OCI-LY3 (cell line): ENCODE data around the gene PPP1R2B.
"Not testable (repeated sequence)": the region's sequence is repeated elsewhere in the genome, so short reads cannot be mapped to it uniquely, and the experiment has no call there.

Source experiments
- H2AFZ ChIP-seq: fragments of 200-600, 300-600 bp; shearing (Covaris generic); 2 replicates; pipeline ENCODE4 v1.6.0; 2014; ENCODE audit warnings: antibody characterized with exemption, low read depth, low read length
- H3K27ac ChIP-seq: fragments of 200-600, 300-600 bp; sonication (generic); 2 replicates; pipeline ENCODE4 v1.5.1; 2014; ENCODE audit warnings: mild to moderate bottlenecking, low read length, moderate library complexity, mixed read lengths
- H3K27me3 ChIP-seq: fragments of 200-600, 300-600 bp; sonication (generic); 2 replicates; pipeline ENCODE4 v1.6.1; 2014; ENCODE audit warnings: low read depth, low read length, mixed read lengths
- H3K36me3 ChIP-seq: fragments of 200-600, 300-600 bp; sonication (generic); replicated peaks from 2 replicates; pipeline ENCODE3; 2014; ENCODE audit warnings: low read depth, low read length, mixed read lengths
- H3K4me1 ChIP-seq: fragments of 300-600, 200-600 bp; sonication (generic); 2 replicates; pipeline ENCODE4 v1.6.1; 2014; ENCODE audit warnings: low read length, mixed read lengths
- H3K4me2 ChIP-seq: fragments of 200-600, 300-600 bp; sonication (generic); 2 replicates; pipeline ENCODE4 v1.6.1; 2014; ENCODE audit warnings: low read length, mixed read lengths
- H3K4me3 ChIP-seq: fragments of 300-600, 200-600 bp; sonication (generic); 2 replicates; pipeline ENCODE4 v1.5.1; 2014; ENCODE audit warnings: antibody characterized with exemption, mild to moderate bottlenecking, low read length, moderate library complexity
- H3K79me2 ChIP-seq: fragments of 300-600, 200-600 bp; shearing (Covaris generic); 2 replicates; pipeline ENCODE4 v1.6.1; 2014; ENCODE audit warnings: mild to moderate bottlenecking, low read length, mixed read lengths
- H3K9ac ChIP-seq: fragments of 300-600, 200-600 bp; shearing (Covaris generic); 2 replicates; pipeline ENCODE4 v1.6.0; 2014; ENCODE audit warnings: mild to moderate bottlenecking, low read length, moderate library complexity
- H3K9me3 ChIP-seq: fragments of 200-600, 300-600 bp; shearing (Covaris generic); 2 replicates; pipeline ENCODE4 v1.6.1; 2014; ENCODE audit warnings: low read length, mixed read lengths; ENCODE audit not compliant: insufficient read depth
- H4K20me1 ChIP-seq: fragments of 200-600, 300-600 bp; sonication (generic); 2 replicates; pipeline ENCODE4 v1.6.1; 2016; ENCODE audit warnings: low read length, mixed read lengths; ENCODE audit not compliant: insufficient read depth
- CTCF ChIP-seq: fragments of 200-600, 300-600 bp; sonication (generic); IDR thresholded peaks from 2 replicates; pipeline ENCODE4 v1.5.1; 2014; ENCODE audit warnings: antibody characterized with exemption, low read length, low read depth
- EZH2phosphoT487 ChIP-seq: fragments of 200-600 bp; shearing (Covaris generic); IDR thresholded peaks from 2 replicates; pipeline ENCODE4 v1.6.1; 2018; ENCODE audit warnings: antibody characterized with exemption, mixed run types, low read depth

Gene PPP1R2B

GRCh38 chr5:156841737-156842136 lies 8.4 kb upstream of the PPP1R2B start:
- TF ChIP-seq CTCF = no peak
- no peak for TF ChIP-seq EZH2phosphoT487
- H3K4me1 ChIP-seq = no peaks in the 10 kb centered on the region
- H3K9ac ChIP-seq = no peak overlapping the region
- no peaks in the 10 kb centered on the region for H4K20me1 ChIP-seq
- H3K4me2 ChIP-seq = no peak overlapping the region
- no peak overlapping the region for H2AFZ ChIP-seq
- H3K9me3 ChIP-seq = no peaks in the 10 kb centered on the region
- no peak overlapping the region for H3K27ac ChIP-seq
- no peaks in the 10 kb centered on the region for H3K36me3 ChIP-seq
- no peak overlapping the region for H3K4me3 ChIP-seq
- no peaks in the 10 kb centered on the region for H3K27me3 ChIP-seq
- no peaks in the 10 kb centered on the region for H3K79me2 ChIP-seq

- H3K36me3 ChIP-seq = no peaks in the 10 kb centered on the region
- no peaks in the 10 kb centered on the region for H4K20me1 ChIP-seq
- no peaks in the 10 kb centered on the region for H3K79me2 ChIP-seq
- no peaks in the 10 kb centered on the region for H3K4me1 ChIP-seq
- H3K4me2 ChIP-seq = no peak overlapping the region
- no peak overlapping the region for H2AFZ ChIP-seq
- no peak overlapping the region for H3K27ac ChIP-seq
- no peaks in the 10 kb centered on the region for H3K9me3 ChIP-seq
- no peak for TF ChIP-seq EZH2phosphoT487
- TF ChIP-seq CTCF = no peak
- H3K9ac ChIP-seq = no peak overlapping the region
- no peak overlapping the region for H3K4me3 ChIP-seq
- H3K27me3 ChIP-seq = no peaks in the 10 kb centered on the region
Observed at GRCh38 chr5:156846914-156847313, 3.2 kb upstream of the PPP1R2B start.

GRCh38 chr5:156848447-156848846 lies 1.6 kb upstream of the PPP1R2B start:
- H3K4me3 ChIP-seq, H3K27ac ChIP-seq, H2AFZ ChIP-seq, H3K27me3 ChIP-seq, H4K20me1 ChIP-seq, H3K36me3 ChIP-seq, H3K9ac ChIP-seq, H3K4me2 ChIP-seq, H3K79me2 ChIP-seq, H3K9me3 ChIP-seq, H3K4me1 ChIP-seq: not testable (repeated sequence)

- Histone ChIP-seq H3K27ac (no peak overlapping the region), H3K4me3 (no peak overlapping the region), H3K9me3 (no peaks in the 10 kb centered on the region), H3K79me2 (no peaks in the 10 kb centered on the region), H3K4me2 (no peak overlapping the region), H4K20me1 (no peaks in the 10 kb centered on the region), H2AFZ (no peak overlapping the region), H3K4me1 (no peaks in the 10 kb centered on the region), H3K36me3 (no peaks in the 10 kb centered on the region), H3K27me3 (no peaks in the 10 kb centered on the region), H3K9ac (no peak overlapping the region)
- TF ChIP-seq CTCF = no peak
- TF ChIP-seq EZH2phosphoT487 = no peak
Observed at GRCh38 chr5:156851880-156852279, 1.8 kb downstream of the PPP1R2B start.

- H3K4me3 ChIP-seq, H2AFZ ChIP-seq, H3K36me3 ChIP-seq, H3K9me3 ChIP-seq, H4K20me1 ChIP-seq, H3K27ac ChIP-seq, H3K79me2 ChIP-seq, H3K27me3 ChIP-seq, H3K4me1 ChIP-seq, H3K9ac ChIP-seq, H3K4me2 ChIP-seq: not testable (repeated sequence)
Observed at GRCh38 chr5:156853055-156853454, 3.0 kb downstream of the PPP1R2B start.
